HG02763 (cell line): Measurements from ENCODE around the gene RALGDS.
"Not testable (repeated sequence)": the region's sequence is repeated elsewhere in the genome, so short reads cannot be mapped to it uniquely, and the experiment has no call there.

Source experiments
- ATAC-seq: cut with Tn5 transposase; IDR thresholded peaks from one replicate; pipeline ENCODE4 v1.9.1; 2021; ENCODE audit warnings: mild to moderate bottlenecking, moderate library complexity; ENCODE audit not compliant: unreplicated experiment

The RALGDS gene

DNA sequence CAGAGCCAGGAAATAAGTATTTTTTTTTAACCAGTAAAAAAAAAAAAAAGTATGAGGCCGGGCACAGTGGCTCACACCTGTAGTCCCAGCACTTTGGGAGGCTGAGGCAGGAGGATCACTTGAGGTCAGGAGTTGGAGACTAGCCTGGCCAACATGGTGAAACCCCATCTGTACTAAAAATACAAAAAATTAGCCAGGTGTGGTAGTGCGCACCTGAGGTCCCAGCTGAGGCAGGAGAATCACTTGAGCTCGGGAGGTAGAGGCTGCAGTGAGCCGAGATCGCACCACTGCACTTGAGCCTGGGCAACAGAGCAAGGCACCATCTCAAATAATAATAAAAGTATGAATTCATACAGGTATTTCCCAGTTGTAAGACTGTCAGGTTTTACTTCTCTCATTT is 48.8 kb downstream of the RALGDS start:
- not testable (repeated sequence) for ATAC-seq

DNA sequence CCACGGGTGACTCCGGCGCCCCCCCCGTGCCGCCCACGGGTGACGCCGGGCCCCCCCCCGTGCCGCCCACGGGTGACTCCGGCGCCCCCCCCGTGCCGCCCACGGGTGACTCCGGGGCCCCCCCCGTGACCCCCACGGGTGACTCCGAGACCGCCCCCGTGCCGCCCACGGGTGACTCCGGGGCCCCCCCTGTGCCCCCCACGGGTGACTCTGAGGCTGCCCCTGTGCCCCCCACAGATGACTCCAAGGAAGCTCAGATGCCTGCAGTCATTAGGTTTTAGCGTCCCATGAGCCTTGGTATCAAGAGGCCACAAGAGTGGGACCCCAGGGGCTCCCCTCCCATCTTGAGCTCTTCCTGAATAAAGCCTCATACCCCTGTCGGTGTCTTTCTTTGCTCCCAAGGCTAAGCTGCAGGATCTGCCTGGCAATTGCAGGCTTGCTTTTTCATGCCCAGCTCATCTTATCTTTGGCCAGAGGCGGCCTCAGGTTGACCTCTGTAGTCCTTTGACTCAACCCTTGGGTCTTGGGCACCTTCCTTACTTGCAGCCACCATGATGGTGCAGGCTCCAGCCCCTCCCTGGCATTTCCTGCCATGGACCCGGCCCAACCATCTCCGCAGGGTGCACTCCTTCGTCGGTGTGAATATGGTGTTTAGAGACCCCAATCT is 49.4 kb downstream of the RALGDS start:
- ATAC-seq, result no peak

DNA sequence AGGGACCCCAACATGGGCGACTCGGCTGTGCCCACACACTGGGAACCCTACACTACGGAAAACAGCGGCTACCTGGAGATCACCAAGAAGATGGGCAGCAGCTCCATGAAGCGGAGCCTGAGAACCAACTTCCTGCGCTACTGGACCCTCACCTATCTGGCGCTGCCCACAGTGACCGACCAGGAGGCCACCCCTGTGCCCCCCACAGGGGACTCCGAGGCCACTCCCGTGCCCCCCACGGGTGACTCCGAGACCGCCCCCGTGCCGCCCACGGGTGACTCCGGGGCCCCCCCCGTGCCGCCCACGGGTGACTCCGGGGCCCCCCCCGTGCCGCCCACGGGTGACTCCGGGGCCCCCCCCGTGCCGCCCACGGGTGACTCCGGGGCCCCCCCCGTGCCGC is 50.1 kb downstream of the RALGDS start:
- not testable (repeated sequence) for ATAC-seq

DNA sequence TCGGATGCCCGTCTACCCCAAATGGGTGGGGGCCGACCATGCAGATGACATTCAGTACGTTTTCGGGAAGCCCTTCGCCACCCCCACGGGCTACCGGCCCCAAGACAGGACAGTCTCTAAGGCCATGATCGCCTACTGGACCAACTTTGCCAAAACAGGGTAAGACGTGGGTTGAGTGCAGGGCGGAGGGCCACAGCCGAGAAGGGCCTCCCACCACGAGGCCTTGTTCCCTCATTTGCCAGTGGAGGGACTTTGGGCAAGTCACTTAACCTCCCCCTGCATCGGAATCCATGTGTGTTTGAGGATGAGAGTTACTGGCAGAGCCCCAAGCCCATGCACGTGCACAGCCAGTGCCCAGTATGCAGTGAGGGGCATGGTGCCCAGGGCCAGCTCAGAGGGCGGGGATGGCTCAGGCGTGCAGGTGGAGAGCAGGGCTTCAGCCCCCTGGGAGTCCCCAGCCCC is 50.5 kb downstream of the RALGDS start:
- not testable (repeated sequence) for ATAC-seq

DNA sequence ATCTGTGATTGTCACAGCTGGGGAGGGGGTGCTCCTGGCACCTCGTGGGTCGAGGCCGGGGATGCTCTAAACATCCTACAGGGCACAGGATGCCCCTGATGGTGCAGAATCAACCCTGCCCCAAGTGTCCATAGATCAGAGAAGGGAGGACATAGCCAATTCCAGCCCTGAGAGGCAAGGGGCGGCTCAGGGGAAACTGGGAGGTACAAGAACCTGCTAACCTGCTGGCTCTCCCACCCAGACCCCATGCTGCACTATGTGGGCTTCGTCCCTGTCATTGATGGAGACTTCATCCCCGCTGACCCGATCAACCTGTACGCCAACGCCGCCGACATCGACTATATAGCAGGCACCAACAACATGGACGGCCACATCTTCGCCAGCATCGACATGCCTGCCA is 52.6 kb downstream of the RALGDS start:
- not testable (repeated sequence) for ATAC-seq

DNA sequence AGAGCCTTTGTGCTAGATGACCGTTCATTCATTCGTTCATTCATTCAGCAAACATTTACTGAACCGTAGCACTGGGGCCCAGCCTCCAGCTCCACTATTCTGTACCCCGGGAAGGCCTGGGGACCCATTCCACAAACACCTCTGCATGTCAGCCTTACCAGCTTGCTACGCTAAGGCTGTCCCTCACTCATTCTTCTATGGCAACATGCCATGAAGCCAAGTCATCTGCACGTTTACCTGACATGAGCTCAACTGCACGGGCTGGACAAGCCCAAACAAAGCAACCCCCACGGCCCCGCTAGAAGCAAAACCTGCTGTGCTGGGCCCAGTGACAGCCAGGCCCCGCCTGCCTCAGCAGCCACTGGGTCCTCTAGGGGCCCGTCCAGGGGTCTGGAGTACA is 53.2 kb downstream of the RALGDS start:
- ATAC-seq, result no peak

DNA sequence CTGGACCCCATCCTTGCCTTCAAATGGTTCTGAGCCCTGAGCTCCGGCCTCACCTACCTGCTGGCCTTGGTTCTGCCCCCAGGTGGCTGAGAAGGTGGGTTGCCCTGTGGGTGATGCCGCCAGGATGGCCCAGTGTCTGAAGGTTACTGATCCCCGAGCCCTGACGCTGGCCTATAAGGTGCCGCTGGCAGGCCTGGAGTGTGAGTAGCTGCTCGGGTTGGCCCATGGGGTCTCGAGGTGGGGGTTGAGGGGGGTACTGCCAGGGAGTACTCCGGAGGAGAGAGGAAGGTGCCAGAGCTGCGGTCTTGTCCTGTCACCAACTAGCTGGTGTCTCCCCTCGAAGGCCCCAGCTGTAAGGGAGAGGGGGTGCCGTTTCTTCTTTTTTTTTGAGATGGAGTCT is 54.0 kb downstream of the RALGDS start:
- ATAC-seq, result no peak

DNA sequence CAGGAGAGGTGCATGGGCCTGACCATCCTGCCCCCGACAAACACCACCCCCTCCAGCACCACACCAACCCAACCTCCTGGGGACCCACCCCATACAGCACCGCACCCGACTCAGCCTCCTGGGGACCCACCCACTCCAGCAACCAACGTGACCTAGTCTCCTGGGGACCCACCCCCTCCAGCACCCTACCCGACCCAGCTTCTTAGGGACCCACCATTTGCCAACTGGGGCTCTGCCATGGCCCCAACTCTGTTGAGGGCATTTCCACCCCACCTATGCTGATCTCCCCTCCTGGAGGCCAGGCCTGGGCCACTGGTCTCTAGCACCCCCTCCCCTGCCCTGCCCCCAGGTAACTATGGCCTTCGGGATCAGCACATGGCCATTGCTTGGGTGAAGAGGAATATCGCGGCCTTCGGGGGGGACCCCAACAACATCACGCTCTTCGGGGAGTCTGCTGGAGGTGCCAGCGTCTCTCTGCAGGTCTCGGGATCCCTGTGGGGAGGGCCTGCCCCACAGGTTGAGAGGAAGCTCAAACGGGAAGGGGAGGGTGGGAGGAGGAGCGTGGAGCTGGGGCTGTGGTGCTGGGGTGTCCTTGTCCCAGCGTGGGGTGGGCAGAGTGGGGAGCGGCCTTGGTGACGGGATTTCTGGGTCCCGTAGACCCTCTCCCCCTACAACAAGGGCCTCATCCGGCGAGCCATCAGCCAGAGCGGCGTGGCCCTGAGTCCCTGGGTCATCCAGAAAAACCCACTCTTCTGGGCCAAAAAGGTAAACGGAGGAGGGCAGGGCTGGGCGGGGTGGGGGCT is 54.7 kb downstream of the RALGDS start:
- no peak for ATAC-seq

DNA sequence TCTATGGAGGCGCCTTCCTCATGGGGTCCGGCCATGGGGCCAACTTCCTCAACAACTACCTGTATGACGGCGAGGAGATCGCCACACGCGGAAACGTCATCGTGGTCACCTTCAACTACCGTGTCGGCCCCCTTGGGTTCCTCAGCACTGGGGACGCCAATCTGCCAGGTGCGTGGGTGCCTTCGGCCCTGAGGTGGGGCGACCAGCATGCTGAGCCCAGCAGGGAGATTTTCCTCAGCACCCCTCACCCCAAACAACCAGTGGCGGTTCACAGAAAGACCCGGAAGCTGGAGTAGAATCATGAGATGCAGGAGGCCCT is 56.0 kb downstream of the RALGDS start:
- no peak for ATAC-seq

DNA sequence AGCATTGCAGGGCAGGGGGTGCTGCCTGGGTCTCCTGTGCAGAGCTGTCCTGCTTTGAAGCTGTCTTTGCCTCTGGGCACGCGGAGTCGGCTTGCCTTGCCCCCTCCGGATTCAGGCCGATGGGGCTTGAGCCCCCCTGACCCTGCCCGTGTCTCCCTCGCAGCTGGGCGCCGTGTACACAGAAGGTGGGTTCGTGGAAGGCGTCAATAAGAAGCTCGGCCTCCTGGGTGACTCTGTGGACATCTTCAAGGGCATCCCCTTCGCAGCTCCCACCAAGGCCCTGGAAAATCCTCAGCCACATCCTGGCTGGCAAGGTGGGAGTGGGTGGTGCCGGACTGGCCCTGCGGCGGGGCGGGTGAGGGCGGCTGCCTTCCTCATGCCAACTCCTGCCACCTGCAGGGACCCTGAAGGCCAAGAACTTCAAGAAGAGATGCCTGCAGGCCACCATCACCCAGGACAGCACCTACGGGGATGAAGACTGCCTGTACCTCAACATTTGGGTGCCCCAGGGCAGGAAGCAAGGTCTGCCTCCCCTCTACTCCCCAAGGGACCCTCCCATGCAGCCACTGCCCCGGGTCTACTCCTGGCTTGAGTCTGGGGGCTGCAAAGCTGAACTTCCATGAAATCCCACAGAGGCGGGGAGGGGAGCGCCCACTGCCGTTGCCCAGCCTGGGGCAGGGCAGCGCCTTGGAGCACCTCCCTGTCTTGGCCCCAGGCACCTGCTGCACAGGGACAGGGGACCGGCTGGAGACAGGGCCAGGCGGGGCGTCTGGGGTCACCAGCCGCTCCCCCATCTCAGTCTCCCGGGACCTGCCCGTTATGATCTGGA is 56.6 kb downstream of the RALGDS start:
- no peak for ATAC-seq

DNA sequence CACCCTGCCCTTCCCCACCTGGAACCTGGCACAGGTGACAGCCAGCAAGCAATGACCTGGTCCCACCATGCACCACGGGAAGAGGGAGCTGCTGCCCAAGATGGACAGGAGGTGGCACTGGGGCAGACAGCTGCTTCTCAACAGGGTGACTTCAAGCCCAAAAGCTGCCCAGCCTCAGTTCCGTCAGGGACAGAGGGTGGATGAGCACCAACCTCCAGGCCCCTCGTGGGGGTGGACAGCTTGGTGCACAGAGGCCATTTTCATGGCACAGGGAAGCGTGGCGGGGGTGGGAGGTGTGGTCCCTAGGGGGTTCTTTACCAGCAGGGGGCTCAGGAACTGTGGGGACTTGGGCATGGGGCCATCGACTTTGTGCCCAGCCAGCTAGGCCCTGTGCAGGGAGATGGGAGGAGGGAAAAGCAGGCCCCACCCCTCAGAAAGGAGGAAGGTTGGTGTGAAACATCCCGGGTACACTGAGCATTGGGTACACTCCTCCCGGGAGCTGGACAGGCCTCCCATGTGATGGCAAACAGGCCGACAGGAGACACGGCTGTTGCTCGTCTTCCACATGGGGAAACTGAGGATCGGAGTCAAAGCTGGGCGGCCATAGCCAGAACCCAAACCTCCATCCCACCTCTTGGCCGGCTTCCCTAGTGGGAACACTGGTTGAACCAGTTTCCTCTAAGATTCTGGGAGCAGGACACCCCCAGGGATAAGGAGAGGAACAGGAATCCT is 57.4 kb downstream of the RALGDS start:
- no peak for ATAC-seq

DNA sequence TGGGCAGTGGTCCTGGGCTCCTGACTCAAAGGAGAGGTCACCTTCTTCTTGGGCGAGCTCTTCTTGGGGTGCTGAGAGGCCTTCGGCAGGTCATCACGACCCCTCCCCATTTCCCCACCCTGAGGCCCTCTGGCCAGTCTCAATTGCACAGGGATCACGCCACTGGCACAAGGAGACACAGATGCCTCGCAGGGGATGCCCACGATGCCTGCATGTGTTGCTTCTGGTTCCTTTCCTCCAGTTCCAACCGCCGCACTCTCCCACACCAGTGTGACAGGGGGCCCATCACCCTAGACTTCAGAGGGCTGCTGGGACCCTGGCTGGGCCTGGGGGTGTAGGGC is 57.9 kb downstream of the RALGDS start:
- ATAC-seq, result no peak

DNA sequence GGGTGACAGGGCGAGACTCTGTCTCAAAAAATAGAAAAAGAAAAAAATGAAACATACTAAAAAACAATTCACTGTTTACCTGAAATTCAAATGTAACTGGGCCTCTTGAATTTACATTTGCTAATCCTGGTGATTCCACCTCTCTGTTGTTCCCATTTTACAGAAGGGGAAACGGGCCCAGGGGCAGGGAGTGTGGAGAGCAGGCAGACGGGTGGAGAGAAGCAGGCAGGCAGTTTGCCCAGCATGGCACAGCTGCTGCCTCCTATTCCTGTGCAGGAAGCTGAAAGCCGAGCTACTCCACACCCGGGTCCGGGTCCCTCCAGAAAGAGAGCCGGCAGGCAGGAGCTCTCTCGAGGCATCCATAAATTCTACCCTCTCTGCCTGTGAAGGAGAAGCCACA is 58.5 kb downstream of the RALGDS start:
- ATAC-seq, result not testable (repeated sequence)

DNA sequence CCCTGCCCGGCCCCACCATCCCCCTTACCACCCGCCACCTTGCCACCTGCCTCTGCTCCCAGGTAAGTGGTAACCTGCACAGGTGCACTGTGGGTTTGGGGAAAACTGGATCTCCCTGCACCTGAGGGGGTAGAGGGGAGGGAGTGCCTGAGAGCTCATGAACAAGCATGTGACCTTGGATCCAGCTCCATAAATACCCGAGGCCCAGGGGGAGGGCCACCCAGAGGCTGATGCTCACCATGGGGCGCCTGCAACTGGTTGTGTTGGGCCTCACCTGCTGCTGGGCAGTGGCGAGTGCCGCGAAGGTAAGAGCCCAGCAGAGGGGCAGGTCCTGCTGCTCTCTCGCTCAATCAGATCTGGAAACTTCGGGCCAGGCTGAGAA is 59.3 kb downstream of the RALGDS start, which contains the start of gene CEL:
TSS of gene CEL (plus strand) at position 218 of the 382 bp plus-strand sequence. CDS start at position 240, 22 bp downstream.
- not testable (repeated sequence) for ATAC-seq

DNA sequence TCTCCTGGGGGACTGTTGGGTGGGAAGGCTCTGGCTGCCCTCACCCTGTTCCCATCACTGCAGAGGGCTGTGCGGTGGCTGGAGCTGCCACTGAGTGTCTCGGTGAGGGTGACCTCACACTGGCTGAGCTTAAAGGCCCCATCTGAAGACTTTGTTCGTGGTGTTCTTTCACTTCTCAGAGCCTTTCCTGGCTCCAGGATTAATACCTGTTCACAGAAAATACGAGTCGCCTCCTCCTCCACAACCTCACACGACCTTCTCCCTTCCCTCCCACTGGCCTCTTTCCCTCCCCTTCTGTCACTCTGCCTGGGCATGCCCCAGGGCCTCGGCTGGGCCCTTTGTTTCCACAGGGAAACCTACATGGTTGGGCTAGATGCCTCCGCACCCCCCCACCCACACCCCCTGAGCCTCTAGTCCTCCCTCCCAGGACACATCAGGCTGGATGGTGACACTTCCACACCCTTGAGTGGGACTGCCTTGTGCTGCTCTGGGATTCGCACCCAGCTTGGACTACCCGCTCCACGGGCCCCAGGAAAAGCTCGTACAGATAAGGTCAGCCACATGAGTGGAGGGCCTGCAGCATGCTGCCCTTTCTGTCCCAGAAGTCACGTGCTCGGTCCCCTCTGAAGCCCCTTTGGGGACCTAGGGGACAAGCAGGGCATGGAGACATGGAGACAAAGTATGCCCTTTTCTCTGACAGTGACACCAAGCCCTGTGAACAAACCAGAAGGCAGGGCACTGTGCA is 59.8 kb downstream of the RALGDS start:
- ATAC-seq, result not testable (repeated sequence)

DNA sequence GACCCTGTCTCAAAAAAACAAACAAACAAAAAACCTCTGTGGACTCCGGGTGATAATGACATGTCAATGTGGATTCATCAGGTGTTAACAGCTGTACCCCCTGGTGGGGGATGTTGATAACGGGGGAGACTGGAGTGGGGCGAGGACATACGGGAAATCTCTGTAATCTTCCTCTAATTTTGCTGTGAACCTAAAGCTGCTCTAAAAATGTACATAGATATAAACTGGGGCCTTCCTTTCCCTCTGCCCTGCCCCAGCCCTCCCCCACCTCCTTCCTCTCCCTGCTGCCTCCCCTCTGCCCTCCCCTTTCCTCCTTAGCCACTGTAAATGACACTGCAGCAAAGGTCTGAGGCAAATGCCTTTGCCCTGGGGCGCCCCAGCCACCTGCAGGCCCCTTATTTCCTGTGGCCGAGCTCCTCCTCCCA is 60.6 kb downstream of the RALGDS start:
- no peak for ATAC-seq

DNA sequence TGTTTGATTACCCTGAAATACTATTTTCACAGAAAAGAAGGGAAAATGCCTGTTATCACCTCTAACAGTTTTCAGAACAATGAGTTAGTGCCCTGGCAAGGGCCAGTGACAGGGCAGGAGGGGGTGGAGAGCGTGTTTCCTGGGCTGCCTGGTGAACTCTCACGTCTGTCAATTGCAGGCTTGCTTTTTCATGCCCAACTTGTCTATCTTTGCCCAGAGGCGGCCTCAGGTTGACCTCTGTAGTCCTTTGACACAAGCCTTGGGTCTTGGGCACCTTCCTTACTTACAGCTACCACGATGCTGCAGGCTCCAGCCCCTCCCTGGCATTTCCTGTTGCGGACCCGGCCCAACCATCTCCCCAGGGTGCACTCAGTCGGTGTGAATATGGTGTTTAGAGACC is 61.4 kb downstream of the RALGDS start:
- no peak for ATAC-seq

DNA sequence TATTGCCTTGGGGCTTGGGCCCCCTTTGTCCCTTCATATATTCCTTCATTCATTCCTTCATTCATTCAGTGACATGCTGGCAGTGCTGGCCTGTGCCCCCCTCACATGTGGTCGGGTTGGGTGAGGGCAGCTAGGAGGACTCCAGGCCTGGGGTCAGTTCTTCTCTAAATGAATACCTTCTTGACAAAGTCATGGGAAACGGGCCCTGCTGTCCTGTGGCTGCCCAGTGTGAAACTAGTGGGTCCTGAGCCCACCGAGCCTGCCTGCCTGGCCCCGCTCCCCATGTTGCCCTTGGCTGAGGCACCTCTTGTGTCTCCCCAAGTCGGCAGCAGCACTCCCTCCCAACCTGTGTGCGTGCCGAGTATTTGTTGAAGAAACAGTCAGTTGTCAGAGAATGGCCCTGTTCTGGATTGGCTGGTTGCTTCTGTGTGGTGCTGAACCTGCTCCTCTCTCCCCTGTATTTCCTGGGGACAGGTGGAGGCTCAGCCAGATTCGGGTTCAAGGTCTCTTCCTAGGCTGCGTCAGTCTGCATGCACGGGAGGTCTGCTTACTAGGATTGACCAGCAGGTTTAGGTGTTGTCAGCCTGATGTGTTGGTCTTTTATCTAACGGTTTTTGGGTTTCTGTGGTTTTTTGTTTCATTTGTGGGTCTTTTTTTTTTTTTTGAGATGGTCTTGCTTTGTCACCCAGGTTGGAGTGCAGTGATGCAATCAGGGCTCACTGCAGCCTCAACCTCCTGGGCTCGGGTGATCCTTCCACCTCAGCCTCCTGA is 62.3 kb downstream of the RALGDS start:
- ATAC-seq, result no peak

DNA sequence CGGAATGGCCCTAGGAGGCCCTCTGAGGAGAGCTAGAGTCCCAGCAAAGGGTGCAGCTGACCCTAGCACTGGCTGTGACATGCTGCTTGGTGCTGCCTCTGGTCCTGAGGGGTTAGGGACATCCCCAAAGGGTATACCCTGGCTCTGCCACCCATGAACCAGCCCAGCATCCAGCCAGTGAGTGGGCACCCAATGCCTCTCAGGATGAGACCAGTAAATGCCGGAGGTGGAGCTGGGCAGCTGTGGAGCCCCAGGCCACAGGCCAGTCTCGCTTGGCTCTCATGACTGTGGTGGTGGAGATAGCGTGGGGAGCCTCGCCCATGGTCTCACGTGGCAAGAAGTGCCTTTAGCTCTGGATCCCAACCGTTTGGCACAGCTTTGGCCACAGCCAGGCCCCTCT is 63.0 kb downstream of the RALGDS start:
- ATAC-seq, result no peak

DNA sequence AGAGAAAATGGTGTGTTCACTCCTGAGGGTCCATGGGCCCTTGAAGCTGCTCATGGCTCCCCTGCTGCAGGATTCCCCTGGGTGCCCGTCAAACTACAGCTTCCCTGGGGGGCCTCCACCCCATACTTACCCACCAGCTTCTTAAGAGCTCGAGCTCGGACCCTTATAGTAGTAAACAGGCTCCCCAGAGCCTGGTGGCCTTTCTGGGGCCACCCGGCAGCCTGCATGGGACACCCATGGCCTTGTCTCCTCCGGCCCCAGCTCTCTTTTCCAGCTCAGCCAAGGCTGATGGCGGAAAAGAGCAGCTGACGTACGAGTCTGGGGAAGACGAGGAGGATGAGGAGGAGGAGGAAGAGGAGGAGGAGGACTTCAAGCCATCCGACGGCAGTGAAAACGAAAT is 63.5 kb downstream of the RALGDS start:
- ATAC-seq, result no peak
